Spleen (tissue), 11 donors: ENCODE data around the gene VAV2. TPM values are rescaled to one million over a fixed set of nuclear protein-coding genes. Genes with fewer than 3 reads are reported as not detected.

Experiments
- DNase-seq: peaks from one replicate; pipeline ENCODE4 v3.0.0-alpha.2; 2020
- H3K27ac ChIP-seq, 8 donors: fragments of 200-600 bp; sonication (generic) in 7 of 8; 1 replicate in 4 of 8; 2 replicates in 4 of 8; pipeline versions ENCODE4 v1.5.0 to v1.8.0; 2016 to 2021; ENCODE audit warnings: inconsistent platforms in 4 of 8, mild to moderate bottlenecking in 4 of 8, moderate library complexity in 1 of 8
- H3K27me3 ChIP-seq, 7 donors: fragments of 200-600 bp; sonication (generic) in 6 of 7; replicated peaks in 1 of 7; 1 replicate in 4 of 7; 2 replicates in 3 of 7; pipeline versions ENCODE4 v1.5.0 to v1.8.0; 2016 to 2021; ENCODE audit warnings: inconsistent platforms in 3 of 7, mild to moderate bottlenecking in 1 of 7
- H3K36me3 ChIP-seq, 6 donors: fragments of 200-600 bp; sonication (generic) in 5 of 6; 1 replicate in 4 of 6; 2 replicates in 2 of 6; pipeline versions ENCODE4 v1.5.0 to v1.8.0; 2016 to 2021; ENCODE audit warnings: inconsistent platforms in 2 of 6
- H3K4me1 ChIP-seq, 6 donors: fragments of 200-600 bp; sonication (generic) in 5 of 6; 1 replicate in 3 of 6; 2 replicates in 3 of 6; pipeline versions ENCODE4 v1.5.0 to v1.8.0; 2016 to 2021; ENCODE audit warnings: inconsistent platforms in 3 of 6
- H3K4me3 ChIP-seq, 8 donors: fragments of 200-600 bp; sonication (generic) in 7 of 8; 1 replicate in 4 of 8; 2 replicates in 4 of 8; pipeline versions ENCODE4 v1.5.0 to v1.8.0; 2016 to 2021; ENCODE audit warnings: inconsistent platforms in 4 of 8, mild to moderate bottlenecking in 4 of 8, moderate library complexity in 2 of 8
- H3K9me3 ChIP-seq, 8 donors: fragments of 200-600 bp; sonication (generic) in 7 of 8; 1 replicate in 4 of 8; 2 replicates in 4 of 8; pipeline versions ENCODE4 v1.5.0 to v1.8.0; 2016 to 2021; ENCODE audit warnings: inconsistent platforms in 4 of 8
- POLR2A ChIP-seq, 3 donors: fragments of 450-650 bp; IDR thresholded peaks; one replicate each; pipeline ENCODE4 v1.5.1; 2017; ENCODE audit warnings: antibody characterized with exemption in 3 of 3, mild to moderate bottlenecking in 1 of 3
- POLR2AphosphoS5 ChIP-seq, 3 donors: sonication (generic); formaldehyde crosslinking; IDR thresholded peaks; one replicate each; pipeline ENCODE4 v1.5.1; 2017; ENCODE audit warnings: antibody characterized with exemption in 3 of 3
- WGBS, 5 donors: extraction: QIAGEN DNeasy Blood & Tissue Kit in 3 of 5; methylation state at CpG; one replicate each; pipeline versions ENCODE4 v1.1.5 to v1.1.7; 2013 to 2018; 5-methylcytosine and 5-hydroxymethylcytosine counted together
- intact Hi-C: fragments of 100-400 bp; cut with DNase I; formaldehyde crosslinking; loops from one replicate; pipeline ENCODE4 v1.15.0; 2023; ENCODE audit warnings: low total_unique reads
- polyA plus RNA-seq, 3 donors: library from polyadenylated mRNA; stranded (reverse); fragments of 200-250 nt; gene quantifications; one replicate each; pipeline ENCODE4 v1.2.1, GENCODE V29; 2013
- total RNA-seq, 7 donors: library from RNA; depleted of rRNA in 3 of 7; stranded (reverse); fragments of >200 nt in 3 of 7; fragmentation: NEBNext Ultra II Directional in 4 of 7; extraction: Animal tissue kit (Norgen Biotek cat#: 25700) in 4 of 7; gene quantifications; one replicate each; pipeline versions ENCODE4 v1.1.0 to v1.2.1, GENCODE V29; 2016 to 2021
- TF ChIP-seq, protein P1 (sequence below), 11 experiments: fragments of 200-600 bp in 7 of 11; fragments of 450-650 bp in 4 of 11; sonication (generic) in 4 of 11; IDR thresholded peaks in 8 of 11; conservative IDR thresholded peaks in 3 of 11; 1 replicate in 7 of 11; 2 replicates in 4 of 11; pipeline versions ENCODE4 v1.4.0 to v1.8.0; 2016 to 2021; ENCODE audit warnings: antibody characterized with exemption in 11 of 11, inconsistent platforms in 4 of 11, mild to moderate bottlenecking in 1 of 11
- donor health status: healthy with polysubstance abuse.
- donor health status: DM: no; HTN: no; CAD: no; lungs with moderate emphysema.
- donor health status: DM: no; HTN: no; CAD: no.
- donor health status: Bipolar disorder and iron deficiency.
- donor health status: healthy.
- donor health status: DM: no; HTN: no; CAD: no.
- donor health status: DM: yes; HTN: yes; CAD: no.

Gene VAV2
- total and polyA plus RNA-seq, 10 donors, result 14.2 to 39.2 (median 23.3) TPM

DNA sequence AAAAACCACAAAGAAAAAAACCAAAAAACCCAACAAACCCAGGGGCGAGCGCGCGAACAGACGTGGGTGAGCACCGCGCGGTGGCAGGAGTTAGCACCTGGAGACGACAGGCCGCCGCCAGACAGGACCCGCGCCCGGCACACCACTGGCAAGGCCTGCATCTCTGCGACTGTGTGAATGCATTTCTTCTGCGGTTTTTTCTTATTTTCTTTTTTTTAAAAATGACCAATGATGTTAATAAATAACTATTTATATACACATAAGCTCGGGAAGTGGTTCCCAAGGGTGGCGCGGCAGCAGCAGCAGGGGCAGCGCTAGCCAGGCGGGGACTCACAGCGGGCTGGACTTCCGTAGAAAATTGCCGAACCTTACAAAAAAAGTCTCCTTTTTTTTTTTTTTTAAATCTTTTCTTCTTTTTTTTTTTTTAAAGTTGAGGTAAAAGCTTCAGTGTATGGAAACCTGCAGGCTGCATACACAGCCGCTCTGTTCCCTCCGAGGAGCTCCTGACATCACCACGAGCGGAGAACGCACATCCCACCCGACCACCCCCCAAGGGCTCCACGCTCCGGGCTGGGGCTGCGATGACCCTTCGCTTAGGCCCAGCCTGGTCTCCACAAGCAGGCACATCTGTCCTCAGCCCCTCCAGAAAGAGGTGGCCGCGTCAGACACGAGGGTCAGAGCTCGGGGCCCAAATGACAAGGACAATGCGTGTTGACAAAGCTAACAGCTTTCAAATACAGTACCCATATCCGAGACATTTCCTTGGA is 40.5 kb upstream of the VAV2 start:
- DNase-seq, result peak; percentile 73
- H3K27me3 ChIP-seq, result no peaks in the 10 kb centered on the region
- H3K36me3 ChIP-seq, result peaks cover 0 to 100% (median 72%) of the 10 kb centered on the region in 6 donors
- H3K27ac ChIP-seq, result no peak overlapping the region
- intact Hi-C loops, result no loop called here
- H3K4me1 ChIP-seq, result peaks cover 0 to 4% (median 0%) of the 10 kb centered on the region in 6 donors
- no peak overlapping the region for H3K4me3 ChIP-seq
- H3K9me3 ChIP-seq, result peaks cover 0 to 7% (median 4%) of the 10 kb centered on the region in 8 donors
- peak in 1 of 3 donors; percentile 7 for TF ChIP-seq POLR2AphosphoS5 (IDR thresholded peaks at IDR 0.05)
- TF ChIP-seq POLR2A (IDR thresholded peaks at IDR 0.05), result no peak
- 91 to 95% (median 94%) methylated on average over 40 of the region's 40 CpGs for WGBS, 5 donors

DNA sequence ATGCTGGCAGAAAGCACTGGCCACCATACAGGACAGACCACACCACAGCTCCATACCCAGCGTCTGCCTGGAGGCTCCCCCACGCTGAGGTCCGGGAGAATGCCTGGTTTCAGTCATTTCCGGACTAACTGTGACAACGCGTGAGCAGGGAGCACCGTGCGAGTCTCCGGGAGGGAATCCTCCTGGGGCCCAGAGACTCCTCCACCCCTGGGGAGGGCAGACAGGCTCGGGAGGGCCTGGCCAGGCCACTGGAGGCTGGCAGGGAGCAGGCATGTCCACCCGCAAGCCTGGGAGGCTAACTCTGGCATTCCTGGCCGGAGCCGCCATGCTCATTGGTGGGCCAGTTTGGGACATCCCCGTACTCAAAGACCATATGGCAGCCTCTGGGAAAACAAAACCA is 39.7 kb upstream of the VAV2 start:
- no peaks in the 10 kb centered on the region for H3K27me3 ChIP-seq
- H3K4me1 ChIP-seq, result peaks cover 0 to 6% (median under 1%) of the 10 kb centered on the region in 6 donors
- H3K4me3 ChIP-seq, result no peak overlapping the region
- H3K9me3 ChIP-seq, result no peaks in the 10 kb centered on the region
- intact Hi-C loops, result no loop called here
- peaks cover 0 to 94% (median 67%) of the 10 kb centered on the region in 6 donors for H3K36me3 ChIP-seq
- peak; percentile 73 for DNase-seq
- TF ChIP-seq, protein P1, sequence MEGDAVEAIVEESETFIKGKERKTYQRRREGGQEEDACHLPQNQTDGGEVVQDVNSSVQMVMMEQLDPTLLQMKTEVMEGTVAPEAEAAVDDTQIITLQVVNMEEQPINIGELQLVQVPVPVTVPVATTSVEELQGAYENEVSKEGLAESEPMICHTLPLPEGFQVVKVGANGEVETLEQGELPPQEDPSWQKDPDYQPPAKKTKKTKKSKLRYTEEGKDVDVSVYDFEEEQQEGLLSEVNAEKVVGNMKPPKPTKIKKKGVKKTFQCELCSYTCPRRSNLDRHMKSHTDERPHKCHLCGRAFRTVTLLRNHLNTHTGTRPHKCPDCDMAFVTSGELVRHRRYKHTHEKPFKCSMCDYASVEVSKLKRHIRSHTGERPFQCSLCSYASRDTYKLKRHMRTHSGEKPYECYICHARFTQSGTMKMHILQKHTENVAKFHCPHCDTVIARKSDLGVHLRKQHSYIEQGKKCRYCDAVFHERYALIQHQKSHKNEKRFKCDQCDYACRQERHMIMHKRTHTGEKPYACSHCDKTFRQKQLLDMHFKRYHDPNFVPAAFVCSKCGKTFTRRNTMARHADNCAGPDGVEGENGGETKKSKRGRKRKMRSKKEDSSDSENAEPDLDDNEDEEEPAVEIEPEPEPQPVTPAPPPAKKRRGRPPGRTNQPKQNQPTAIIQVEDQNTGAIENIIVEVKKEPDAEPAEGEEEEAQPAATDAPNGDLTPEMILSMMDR (IDR thresholded peaks at IDR 0.05 in 8 of 11, conservative IDR thresholded peaks at IDR 0.05 in 3 of 11), result no peak
- TF ChIP-seq POLR2AphosphoS5 (IDR thresholded peaks at IDR 0.05) (no peak), POLR2A (IDR thresholded peaks at IDR 0.05) (no peak)
- 89 to 97% (median 93%) methylated on average over 7 to 14 of the region's 14 CpGs for WGBS, 5 donors
- no peak overlapping the region for H3K27ac ChIP-seq

DNA sequence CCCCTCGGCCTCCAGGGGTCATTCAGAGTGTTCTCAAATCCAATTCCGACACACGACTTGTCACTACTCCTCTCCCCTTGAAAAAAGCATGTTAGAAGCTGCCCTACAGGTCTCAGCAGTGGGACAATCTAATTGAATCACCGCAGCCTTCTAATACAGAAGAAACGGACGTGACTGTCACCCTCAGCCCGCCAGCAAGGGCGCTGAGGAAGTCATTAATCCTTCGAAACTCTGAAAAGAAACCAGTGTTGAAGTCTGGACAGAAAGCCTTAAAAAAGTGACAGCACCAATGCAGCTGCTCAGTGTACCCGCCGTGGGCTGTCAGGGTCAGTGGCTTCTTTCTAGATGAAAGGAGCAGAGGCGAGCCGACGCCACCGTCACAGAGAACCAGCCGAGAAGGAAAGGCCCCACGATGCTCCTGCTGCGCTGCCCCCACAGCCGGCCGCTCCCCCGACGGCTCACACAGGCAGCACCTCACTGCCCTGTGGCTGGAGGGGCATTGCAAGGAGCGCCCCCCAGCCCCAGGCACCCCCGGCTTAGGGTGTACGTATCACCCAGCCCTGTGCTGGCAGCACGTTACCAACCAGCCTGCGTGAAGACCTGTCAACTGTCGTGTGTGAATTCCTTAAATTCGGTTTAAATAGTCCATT is 38.8 kb upstream of the VAV2 start:
- TF ChIP-seq, protein P1 (IDR thresholded peaks at IDR 0.05 in 8 of 11, conservative IDR thresholded peaks at IDR 0.05 in 3 of 11), result no peak
- peak in 1 of 3 donors; percentile 50 for TF ChIP-seq POLR2AphosphoS5 (IDR thresholded peaks at IDR 0.05)
- no peak overlapping the region for H3K27ac ChIP-seq
- H3K4me1 ChIP-seq, result peaks cover under 1 to 14% (median 9%) of the 10 kb centered on the region in 6 donors
- H3K36me3 ChIP-seq, result peaks cover 0 to 86% (median 59%) of the 10 kb centered on the region in 6 donors
- 85 to 88% (median 88%) methylated on average over 28 to 29 of the region's 29 CpGs for WGBS, 5 donors
- H3K4me3 ChIP-seq, result no peak overlapping the region
- no peaks in the 10 kb centered on the region for H3K9me3 ChIP-seq
- intact Hi-C loops, result no loop called here
- DNase-seq, result peak; percentile 70
- H3K27me3 ChIP-seq, result no peaks in the 10 kb centered on the region

DNA sequence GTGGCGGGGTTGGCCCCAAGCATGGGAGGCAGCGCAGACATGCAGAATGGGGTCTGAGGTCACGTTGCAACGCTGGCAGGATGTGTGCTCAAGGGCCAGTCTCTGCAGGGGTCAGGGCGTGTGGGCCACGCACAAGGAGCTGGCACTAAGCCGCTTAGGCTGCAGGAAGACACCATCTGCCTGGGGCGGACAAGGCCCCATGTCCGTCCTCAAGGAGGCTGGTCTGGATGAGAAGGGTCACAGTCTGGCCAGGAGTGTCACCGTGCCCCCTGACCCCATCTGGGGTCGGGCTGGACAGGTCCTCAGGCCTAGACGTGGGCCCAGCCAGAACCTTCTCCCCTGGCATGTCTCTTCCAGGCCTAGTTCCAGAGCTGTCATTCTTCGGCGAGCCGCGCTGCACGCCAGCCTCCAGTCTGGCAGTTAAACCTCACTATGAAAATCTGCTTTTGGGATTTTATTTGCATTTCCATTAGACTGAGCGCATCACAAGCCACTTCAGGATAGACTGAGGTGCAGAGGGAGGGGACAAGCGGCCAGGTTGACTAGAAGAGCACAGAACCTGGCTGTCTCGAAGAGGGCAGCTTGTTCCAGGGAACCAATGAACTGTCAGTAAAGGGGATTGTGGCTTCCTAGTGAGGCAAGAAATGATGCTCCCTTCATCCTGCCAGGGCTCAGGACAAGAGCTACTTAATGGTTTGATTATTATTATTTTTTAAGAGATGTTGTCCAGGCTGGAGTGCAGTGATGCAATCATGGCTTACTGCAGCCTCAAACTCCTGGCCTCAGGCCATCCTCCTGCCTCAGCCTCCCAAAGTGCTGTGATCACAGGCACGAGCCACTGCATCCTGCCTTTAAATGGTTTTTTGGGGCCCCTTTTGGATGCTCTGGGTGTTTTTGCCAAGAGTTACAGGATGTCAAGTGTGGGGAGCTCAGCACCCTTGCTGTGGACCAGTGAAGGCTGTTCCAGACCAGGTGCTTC is 37.4 kb upstream of the VAV2 start:
- WGBS, 5 donors, result 88 to 94% (median 93%) methylated on average over 12 to 21 of the region's 21 CpGs
- intact Hi-C loops, result no loop called here
- H3K27me3 ChIP-seq, result no peaks in the 10 kb centered on the region
- peak in 2 of 3 donors; percentile 35 to 75 for TF ChIP-seq POLR2AphosphoS5 (IDR thresholded peaks at IDR 0.05)
- TF ChIP-seq POLR2A (IDR thresholded peaks at IDR 0.05), result no peak
- TF ChIP-seq, protein P1 (IDR thresholded peaks at IDR 0.05 in 8 of 11, conservative IDR thresholded peaks at IDR 0.05 in 3 of 11), result no peak
- peak; percentile 74 for DNase-seq
- no peak overlapping the region for H3K4me3 ChIP-seq
- no peak overlapping the region for H3K27ac ChIP-seq
- no peaks in the 10 kb centered on the region for H3K9me3 ChIP-seq
- peaks cover 4 to 19% (median 14%) of the 10 kb centered on the region in 6 donors for H3K4me1 ChIP-seq
- H3K36me3 ChIP-seq, result peaks cover 0 to 72% (median 44%) of the 10 kb centered on the region in 6 donors
